Sigmoid colon (tissue), 7 donors: ENCODE results near the gene ENTR1. TPM values are rescaled to one million over a fixed set of nuclear protein-coding genes. Genes with fewer than 3 reads are reported as not detected.

Experiments used
- DNase-seq: peaks from one replicate; pipeline ENCODE4 v3.0.0-alpha.2; 2019
- H3K27ac ChIP-seq, 4 donors: fragments of 200-600 bp; sonication (generic); one replicate each; pipeline ENCODE4 v1.5.1; 2016 to 2019; ENCODE audit warnings: mild to moderate bottlenecking in 1 of 4
- H3K27me3 ChIP-seq, 3 donors: fragments of 200-600 bp; sonication (generic); one replicate each; pipeline ENCODE4 v1.5.1; 2019; ENCODE audit warnings: mild to moderate bottlenecking in 1 of 3
- H3K36me3 ChIP-seq, 4 donors: fragments of 200-600 bp; sonication (generic); one replicate each; pipeline ENCODE4 v1.5.1; 2016 to 2019
- H3K4me1 ChIP-seq, 4 donors: fragments of 200-600 bp; sonication (generic); one replicate each; pipeline ENCODE4 v1.5.1; 2017 to 2019
- H3K4me3 ChIP-seq, 4 donors: fragments of 200-600 bp; sonication (generic); one replicate each; pipeline ENCODE4 v1.5.1; 2017 to 2019; ENCODE audit warnings: mild to moderate bottlenecking in 2 of 4, moderate library complexity in 1 of 4
- H3K9me3 ChIP-seq, 4 donors: fragments of 200-600 bp in 3 of 4; sonication (generic) in 3 of 4; one replicate each; pipeline versions ENCODE4 v1.5.1 to v1.6.1; 2013 to 2019
- CTCF ChIP-seq, 4 experiments: fragments of 450-650 bp in 3 of 4; fragments of 200-600 bp in 1 of 4; IDR thresholded peaks; one replicate each; pipeline ENCODE4 v1.5.1; 2016 to 2019; ENCODE audit warnings: antibody characterized with exemption in 4 of 4, mild to moderate bottlenecking in 3 of 4, moderate library complexity in 2 of 4
- EP300 ChIP-seq, 4 donors: sonication (generic); formaldehyde crosslinking; IDR thresholded peaks; one replicate each; pipeline ENCODE4 v1.6.1; 2017; ENCODE audit warnings: antibody characterized with exemption in 4 of 4
- POLR2A ChIP-seq, 2 donors: fragments of 450-650 bp; IDR thresholded peaks; one replicate each; pipeline ENCODE4 v1.6.1; 2016; ENCODE audit warnings: antibody characterized with exemption in 2 of 2, mild to moderate bottlenecking in 2 of 2, moderate library complexity in 2 of 2
- POLR2AphosphoS5 ChIP-seq, 4 donors: sonication (generic); formaldehyde crosslinking; IDR thresholded peaks; one replicate each; pipeline ENCODE4 v1.6.1; 2017; ENCODE audit warnings: antibody characterized with exemption in 4 of 4
- WGBS, 2 donors: extraction: QIAGEN DNeasy Blood & Tissue Kit; methylation state at CpG; one replicate each; pipeline ENCODE4 v1.1.7; 2013; 5-methylcytosine and 5-hydroxymethylcytosine counted together
- intact Hi-C: fragments of 100-400 bp; cut with DNase I; formaldehyde crosslinking; loops from one replicate; pipeline ENCODE4 v1.15.1; 2023
- polyA plus RNA-seq, 3 donors: library from polyadenylated mRNA; stranded (reverse); fragments of 200-250 nt; gene quantifications; one replicate each; pipeline ENCODE4 v1.2.3, GENCODE V29; 2013
- total RNA-seq, 4 donors: library from RNA; depleted of rRNA; stranded (reverse); fragments of >200 nt; gene quantifications; one replicate each; pipeline ENCODE4 v1.1.0, GENCODE V29; 2016
- donor health status: healthy with polysubstance abuse.
- donor health status: Bipolar disorder and iron deficiency.
- donor health status: healthy.

ENTR1 gene
- total and polyA plus RNA-seq, 7 donors = 16.2 to 47.2 (median 30.6) TPM

GRCh38 chr9:136436055-136436634, 25.7 kb upstream of the ENTR1 start:
- H3K4me1 ChIP-seq = peaks cover 2 to 39% (median 34%) of the 10 kb centered on the region in 4 donors
- WGBS, 2 donors = 95% methylated on average over 25 of the region's 25 CpGs
- no peak overlapping the region for H3K4me3 ChIP-seq

GRCh38 chr9:136434580-136435169, 24.3 kb upstream of the ENTR1 start:
- DNase-seq = no peak
- 89 to 92% methylated on average over 17 of the region's 17 CpGs for WGBS, 2 donors
- H3K9me3 ChIP-seq = no peaks in the 10 kb centered on the region
- no peaks in the 10 kb centered on the region for H3K27me3 ChIP-seq
- peaks cover 2 to 33% (median 28%) of the 10 kb centered on the region in 4 donors for H3K4me1 ChIP-seq
- H3K36me3 ChIP-seq = peaks cover 7 to 49% (median 15%) of the 10 kb centered on the region in 4 donors
- TF ChIP-seq POLR2AphosphoS5 (IDR thresholded peaks at IDR 0.05) = no peak
- TF ChIP-seq EP300 (IDR thresholded peaks at IDR 0.05) = no peak
- no peak for TF ChIP-seq CTCF (IDR thresholded peaks at IDR 0.05)
- no peak for TF ChIP-seq POLR2A (IDR thresholded peaks at IDR 0.05)
- no peak overlapping the region for H3K4me3 ChIP-seq
- H3K27ac ChIP-seq = no peak overlapping the region
- intact Hi-C loops = no loop called here

More at GRCh38 chr9:136436055-136436634, 25.7 kb upstream of the ENTR1 start:
- TF ChIP-seq EP300 (IDR thresholded peaks at IDR 0.05) (no peak), POLR2A (IDR thresholded peaks at IDR 0.05) (no peak), CTCF (IDR thresholded peaks at IDR 0.05) (no peak), POLR2AphosphoS5 (IDR thresholded peaks at IDR 0.05) (no peak)
- intact Hi-C loops = no loop called here
- H3K36me3 ChIP-seq = peaks cover under 1 to 41% (median 7%) of the 10 kb centered on the region in 4 donors
- H3K27ac ChIP-seq = no peak overlapping the region
- H3K9me3 ChIP-seq = no peaks in the 10 kb centered on the region
- no peak for DNase-seq
- H3K27me3 ChIP-seq = no peaks in the 10 kb centered on the region

- no peak for DNase-seq
- Histone ChIP-seq H3K9me3 (no peaks in the 10 kb centered on the region), H3K4me1 (peaks cover 2 to 31% (median 28%) of the 10 kb centered on the region in 4 donors), H3K27me3 (no peaks in the 10 kb centered on the region), H3K27ac (no peak overlapping the region), H3K36me3 (peaks cover 11 to 56% (median 21%) of the 10 kb centered on the region in 4 donors), H3K4me3 (no peak overlapping the region)
- intact Hi-C loops = no loop called here
- WGBS, 2 donors = 94% methylated on average over 37 of the region's 37 CpGs
- TF ChIP-seq CTCF (IDR thresholded peaks at IDR 0.05) (no peak), POLR2AphosphoS5 (IDR thresholded peaks at IDR 0.05) (no peak)
Measured at GRCh38 chr9:136433849-136434579, 23.6 kb upstream of the ENTR1 start.

- intact Hi-C loops = no loop called here
Measured at GRCh38 chr9:136433043-136433715, 22.8 kb upstream of the ENTR1 start.

More at GRCh38 chr9:136433043-136433715, 22.8 kb upstream of the ENTR1 start:
- Histone ChIP-seq H3K27me3 (no peaks in the 10 kb centered on the region), H3K36me3 (peaks cover 14 to 64% (median 23%) of the 10 kb centered on the region in 4 donors), H3K4me3 (no peak overlapping the region), H3K27ac (no peak overlapping the region), H3K4me1 (peaks cover 2 to 23% (median 22%) of the 10 kb centered on the region in 4 donors), H3K9me3 (no peaks in the 10 kb centered on the region)
- no peak for DNase-seq
- no peak for TF ChIP-seq POLR2A (IDR thresholded peaks at IDR 0.05)
- TF ChIP-seq CTCF (IDR thresholded peaks at IDR 0.05) = no peak
- TF ChIP-seq EP300 (IDR thresholded peaks at IDR 0.05) = no peak
- no peak for TF ChIP-seq POLR2AphosphoS5 (IDR thresholded peaks at IDR 0.05)
- 91 to 95% methylated on average over 36 of the region's 36 CpGs for WGBS, 2 donors
